ENCODE results near the gene SEC14L6.

- TF ChIP-seq EZH2phosphoT487 (IDR thresholded peaks at IDR 0.05; ENCODE audit: insufficient read depth, low read depth) (no peak), EZH2 (IDR thresholded peaks at IDR 0.05; ENCODE audit: insufficient read depth, poor library complexity, severe bottlenecking) (no peak)
These were observed 8.3 kb downstream of the SEC14L6 start for GRCh38 chr22:30538280-30538679.
